Stimulated activated CD4-positive, alpha-beta T cell treated with anti-CD3 and anti-CD28 coated beads, Interleukin-4, amount 100 ng/mL, for 4 hours (primary cell): ENCODE results near the gene MSH2.
"Not testable (repeated sequence)": the region's sequence is repeated elsewhere in the genome, so short reads cannot be mapped to it uniquely, and the experiment has no call there.

Source experiments
- DNase-seq, 2 experiments: peaks; one replicate each; pipeline ENCODE4 v3.0.0-alpha.2; 2020

Gene MSH2

DNA sequence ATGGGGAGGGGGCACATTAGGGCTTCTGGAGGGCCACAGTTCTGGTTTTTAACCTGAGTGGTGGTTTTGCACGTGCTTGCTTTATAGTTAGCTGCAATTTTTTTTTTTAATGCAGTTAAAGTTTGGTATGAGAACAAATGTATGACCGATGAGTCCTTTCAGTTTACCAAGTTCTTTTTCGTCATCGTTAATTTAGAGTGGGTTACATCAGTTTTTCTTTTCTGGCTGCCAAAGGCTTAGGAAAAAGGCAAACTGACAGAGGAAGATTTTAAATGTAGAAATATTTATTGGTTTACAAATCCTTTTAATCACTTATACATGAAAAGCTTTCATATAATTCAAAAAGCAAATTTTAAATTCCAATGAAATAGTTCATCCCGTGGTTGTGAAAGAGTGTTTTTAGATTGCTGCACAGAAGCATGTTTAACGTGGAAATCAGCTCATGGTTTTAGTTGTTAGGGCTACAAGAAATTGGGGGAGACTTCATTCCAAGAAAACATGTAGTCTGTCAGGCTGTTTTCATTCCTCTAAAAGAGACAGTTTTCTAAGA is 82.9 kb downstream of the MSH2 start:
- no peak for DNase-seq

GRCh38 chr2:47486841-47487497 is 84.0 kb downstream of the MSH2 start:
- DNase-seq = no peak

DNA sequence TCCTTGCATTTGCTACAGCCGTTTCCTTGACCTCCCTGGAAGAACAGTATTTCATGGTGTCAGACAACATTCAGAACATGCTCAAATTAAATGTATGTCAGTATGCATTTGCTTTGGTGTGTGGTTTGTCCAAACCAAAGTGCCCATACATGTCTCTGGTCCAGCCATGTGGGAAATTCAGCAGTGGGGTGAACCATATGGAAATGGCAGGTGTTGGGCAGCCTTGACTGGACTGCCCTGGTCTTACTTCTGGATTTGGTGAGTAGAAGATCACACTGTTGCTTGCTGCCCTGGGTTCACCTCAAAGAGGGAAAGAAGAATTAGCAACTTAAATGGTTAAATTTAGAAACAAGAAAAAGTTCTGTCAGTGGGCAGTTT is 84.5 kb downstream of the MSH2 start:
- DNase-seq = no peak

GRCh38 chr2:47488870-47489584 is 86.1 kb downstream of the MSH2 start:
- DNase-seq = no peak

GRCh38 chr2:47490406-47490805 is 87.5 kb downstream of the MSH2 start:
- no peak for DNase-seq

GRCh38 chr2:47493317-47494035 is 90.5 kb downstream of the MSH2 start:
- no peak for DNase-seq

GRCh38 chr2:47494267-47495130 is 91.5 kb downstream of the MSH2 start:
- DNase-seq = no peak

DNA sequence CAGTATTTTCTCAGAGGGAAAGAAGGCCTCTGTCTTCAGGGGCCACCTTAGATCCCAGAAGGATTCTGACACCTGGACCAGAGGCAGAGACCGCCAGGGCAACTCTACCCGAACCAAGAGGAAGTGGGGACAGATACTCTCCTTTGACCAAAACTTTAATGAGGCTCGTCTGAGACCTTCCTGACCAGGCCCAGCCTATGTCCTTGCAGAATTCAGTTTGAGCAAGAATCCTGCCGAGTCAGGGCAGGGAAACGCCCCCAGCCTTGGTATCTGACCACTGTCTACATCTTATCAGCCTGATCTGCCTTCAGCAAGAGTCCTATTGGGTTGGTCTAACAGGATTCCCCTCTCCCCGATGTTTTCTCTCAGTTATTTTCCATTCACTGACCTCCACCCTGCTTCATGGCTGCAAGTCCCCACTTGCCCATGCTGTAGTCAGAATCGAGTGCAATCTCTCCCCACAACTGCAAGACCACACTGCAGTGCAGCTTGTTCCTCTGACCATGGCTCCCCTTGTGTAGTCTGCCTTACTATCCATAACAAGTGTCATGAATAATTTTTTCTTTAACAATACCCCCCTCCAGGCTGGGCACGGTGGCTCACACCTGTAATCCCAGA is 95.0 kb downstream of the MSH2 start:
- no peak for DNase-seq

DNA sequence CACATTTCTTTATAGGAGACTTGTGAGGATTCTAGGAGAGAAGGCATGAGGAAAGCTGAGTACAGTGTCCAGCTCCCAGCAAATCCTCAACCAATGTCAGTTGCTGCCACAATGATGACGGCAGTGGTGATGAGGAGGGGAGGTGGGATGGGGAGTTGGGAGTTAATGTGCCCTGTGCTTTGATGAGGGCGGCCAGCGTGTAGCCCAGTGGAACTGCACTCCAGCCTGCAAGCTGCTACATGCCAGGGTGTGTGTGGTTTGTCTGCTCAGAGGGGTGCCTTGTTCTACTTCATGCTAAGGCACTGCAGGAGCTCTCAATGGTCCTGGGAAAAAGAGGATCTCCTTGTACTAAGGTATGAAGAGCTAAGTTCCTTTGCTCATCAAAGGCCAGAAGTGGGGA is 96.1 kb downstream of the MSH2 start:
- DNase-seq = no peak

GRCh38 chr2:47499621-47500309 is 96.8 kb downstream of the MSH2 start:
- no peak for DNase-seq

- no peak for DNase-seq
Measured at GRCh38 chr2:47501374-47502200, 98.6 kb downstream of the MSH2 start.

- not testable (repeated sequence) for DNase-seq
Measured at GRCh38 chr2:47502498-47502897, 99.5 kb downstream of the MSH2 start.

- DNase-seq = no peak
Measured at GRCh38 chr2:47503481-47504070, 100.6 kb downstream of the MSH2 start.

DNA sequence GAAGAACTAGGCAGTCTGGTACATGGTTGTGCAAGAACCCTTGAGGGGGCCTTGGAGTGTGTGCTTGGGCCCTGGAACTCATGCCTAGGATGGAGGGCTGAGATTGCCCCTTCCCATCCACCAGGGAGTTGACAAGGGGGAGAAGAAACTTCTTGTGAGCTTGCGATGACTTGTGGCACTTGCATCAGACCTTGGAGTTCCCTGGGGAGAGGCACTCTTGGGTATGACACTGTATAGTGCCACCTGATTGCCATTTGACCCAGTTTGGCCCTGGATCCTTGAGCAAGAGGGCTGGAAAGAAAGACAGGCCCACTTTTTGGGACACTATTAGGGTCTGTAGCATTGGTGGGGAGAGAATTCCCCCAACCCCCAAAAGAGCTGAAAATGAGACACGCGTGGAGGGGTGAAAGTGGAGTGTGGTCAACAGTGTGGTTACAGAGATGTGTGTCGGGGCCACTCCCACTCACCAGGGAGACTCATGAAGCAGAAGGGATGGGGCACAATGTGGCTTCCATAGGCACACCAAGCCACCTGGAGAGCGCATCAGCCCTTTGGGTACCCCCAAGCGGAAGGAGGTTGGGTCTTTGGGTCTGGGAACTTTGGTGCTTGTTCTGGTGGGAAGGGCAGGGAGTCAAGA is 101.3 kb downstream of the MSH2 start:
- DNase-seq = no peak

DNA sequence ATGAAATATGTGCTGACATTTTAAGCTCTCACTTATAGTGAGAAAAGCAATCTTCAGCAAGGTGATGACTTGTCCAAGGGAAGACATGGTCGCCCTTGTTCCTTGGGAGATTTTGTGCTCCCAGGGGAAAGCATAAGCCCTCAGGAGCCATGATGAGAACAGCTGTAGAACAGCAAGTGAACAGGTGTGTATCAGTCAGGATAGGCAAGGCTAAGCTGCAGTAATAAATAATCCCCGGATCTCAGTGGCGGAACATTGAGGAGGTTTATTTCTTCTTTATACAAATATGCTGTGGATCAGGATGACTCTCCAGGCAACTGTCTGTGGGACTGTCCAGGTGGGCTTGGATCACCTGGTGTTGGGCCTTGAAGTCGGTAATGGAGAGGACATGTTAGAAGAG is 103.1 kb downstream of the MSH2 start:
- no peak for DNase-seq

DNA sequence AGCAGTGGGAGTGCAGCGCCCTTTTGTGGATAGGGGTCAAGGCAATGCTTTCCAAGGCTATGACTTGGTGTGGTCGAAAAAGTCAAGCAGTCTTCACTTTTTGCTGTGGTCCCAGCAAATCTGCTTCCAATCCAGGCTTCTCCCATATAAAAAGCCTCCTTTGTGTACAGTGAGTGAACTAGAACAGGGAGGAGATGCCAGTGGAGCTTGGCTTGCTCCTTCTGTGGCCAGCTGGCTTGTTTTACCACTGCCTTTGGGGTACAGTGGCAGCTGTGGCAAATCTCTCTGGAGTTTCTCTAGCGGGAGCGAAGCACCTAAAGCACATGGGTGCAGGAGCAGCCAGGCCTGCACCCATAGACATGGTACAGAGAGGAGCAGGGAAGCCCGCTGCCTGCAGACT is 103.5 kb downstream of the MSH2 start:
- DNase-seq = no peak

DNA sequence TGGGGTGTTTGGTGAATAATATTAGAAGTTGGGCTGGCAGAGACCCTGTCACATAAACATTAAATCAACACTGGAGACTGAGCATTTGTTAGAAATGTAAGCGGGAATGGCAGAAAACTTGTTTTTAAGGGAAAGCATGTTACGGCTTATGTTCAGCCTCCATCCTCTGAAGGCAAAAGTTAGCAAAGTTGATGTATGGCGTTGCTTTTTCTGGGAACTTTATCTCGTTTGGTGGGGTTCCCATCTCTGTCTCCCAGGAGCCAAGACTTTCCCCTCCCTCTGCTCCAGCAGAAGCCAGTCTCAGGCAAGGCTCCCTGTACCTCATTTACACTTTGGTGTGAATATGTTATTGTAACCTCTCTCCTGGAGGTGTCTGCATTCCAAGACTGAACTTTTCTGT is 105.1 kb downstream of the MSH2 start:
- DNase-seq = no peak

DNA sequence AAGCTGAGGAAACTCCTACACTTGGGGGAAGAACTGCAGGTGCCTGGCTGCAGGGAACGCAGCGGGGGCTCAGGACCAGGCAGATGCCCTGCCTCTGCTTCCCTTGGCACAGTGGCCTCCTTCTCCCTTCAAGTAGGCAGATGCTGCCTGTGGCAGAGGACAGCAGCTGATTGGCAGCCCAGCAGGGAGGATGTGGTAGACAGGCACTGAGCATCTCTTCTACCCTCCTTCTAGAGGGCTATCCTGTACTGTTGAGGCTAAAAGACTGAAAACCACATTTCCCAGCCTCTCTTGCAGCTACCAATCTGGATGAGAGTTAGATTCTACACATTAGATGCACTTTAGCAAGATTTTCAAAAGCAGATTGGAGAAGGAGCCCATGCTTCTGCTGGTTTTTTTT is 105.7 kb downstream of the MSH2 start:
- no peak for DNase-seq

DNA sequence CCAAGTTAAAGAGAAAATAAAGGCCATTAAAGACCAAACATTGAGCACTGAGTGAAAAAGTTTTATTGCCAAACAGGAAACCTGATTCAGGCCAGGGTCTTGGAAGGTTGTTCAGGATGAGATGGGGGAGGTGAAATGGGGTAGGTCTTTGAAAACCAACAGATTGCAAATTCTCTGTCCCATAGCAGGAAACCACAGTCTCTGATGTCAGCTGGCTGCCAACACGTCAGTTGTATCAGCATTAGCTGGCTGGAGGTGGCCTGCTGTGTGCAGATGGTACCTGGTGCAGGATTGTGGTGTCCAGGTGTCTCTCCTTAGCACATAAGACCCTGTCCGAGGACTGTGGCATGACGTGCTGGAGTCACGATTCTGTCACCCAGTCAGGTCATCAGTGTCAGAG is 106.3 kb downstream of the MSH2 start:
- no peak for DNase-seq

DNA sequence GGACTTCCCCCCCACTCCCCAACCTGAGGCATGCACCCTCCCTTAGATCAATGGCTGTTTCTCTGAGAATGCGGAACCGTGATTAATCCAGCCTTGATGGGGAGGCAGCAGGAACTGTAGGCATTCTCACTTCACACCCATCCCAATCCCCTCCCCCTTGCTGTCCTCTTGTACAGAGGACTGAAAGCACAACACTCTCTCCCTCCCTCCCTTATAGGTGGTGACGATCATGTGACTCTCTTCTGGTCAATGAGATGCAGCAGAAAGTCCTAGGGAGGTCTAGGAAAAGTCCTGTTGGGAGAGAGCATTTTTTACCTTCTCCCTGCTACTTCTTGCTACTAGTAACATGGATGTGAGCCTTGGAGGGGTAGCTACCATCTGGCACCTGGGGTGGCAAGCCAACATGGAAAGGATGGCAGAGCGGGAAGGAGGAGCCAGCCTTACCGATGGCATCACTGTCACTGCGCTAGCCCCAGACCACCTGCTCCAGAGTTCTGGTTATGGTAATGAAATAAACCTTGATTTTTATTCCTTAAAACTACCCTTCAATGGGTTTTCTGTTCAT is 106.9 kb downstream of the MSH2 start:
- no peak for DNase-seq
